Stimulated activated CD4-positive, alpha-beta T cell treated with anti-CD3 and anti-CD28 coated beads, TNF-alpha, amount 100 ng/mL, for 4 hours (primary cell): ENCODE measurements around the gene PSG4.
"Not testable (repeated sequence)": the region's sequence is repeated elsewhere in the genome, so short reads cannot be mapped to it uniquely, and the experiment has no call there.

Experiments used
- DNase-seq, 3 experiments: peaks; one replicate each; pipeline ENCODE4 v3.0.0-alpha.2; 2020; ENCODE audit warnings: low read depth in 3 of 3

Gene PSG4

GRCh38 chr19:43198686-43199419, 6.6 kb downstream of the PSG4 start:
- not testable (repeated sequence) for DNase-seq

- DNase-seq, result not testable (repeated sequence)
Observed at GRCh38 chr19:43197666-43198397, 7.6 kb downstream of the PSG4 start.

GRCh38 chr19:43194397-43194796, 11.0 kb downstream of the PSG4 start:
- not testable (repeated sequence) for DNase-seq

- DNase-seq, result not testable (repeated sequence)
Observed at GRCh38 chr19:43192381-43193155, 12.9 kb downstream of the PSG4 start.

GRCh38 chr19:43188092-43188491, 17.3 kb downstream of the PSG4 start:
- DNase-seq, result not testable (repeated sequence)

- DNase-seq, result not testable (repeated sequence)
Observed at GRCh38 chr19:43186311-43186935, 19.0 kb downstream of the PSG4 start, which contains the start of gene PSG5. Gene PSG5, minus strand, starts transcription at chr19:43186536. Its CDS starts 131 bp downstream, at chr19:43186405.

GRCh38 chr19:43181869-43182771, 23.3 kb downstream of the PSG4 start:
- not testable (repeated sequence) for DNase-seq

GRCh38 chr19:43179569-43180147, 25.8 kb downstream of the PSG4 start:
- DNase-seq, result not testable (repeated sequence)

- not testable (repeated sequence) for DNase-seq
Observed at GRCh38 chr19:43178577-43178976, 26.9 kb downstream of the PSG4 start.

- not testable (repeated sequence) for DNase-seq
Observed at GRCh38 chr19:43165906-43166305, 39.5 kb downstream of the PSG4 start.

- not testable (repeated sequence) for DNase-seq
Observed at GRCh38 chr19:43163135-43163534, 42.3 kb downstream of the PSG4 start.

- not testable (repeated sequence) for DNase-seq
Observed at GRCh38 chr19:43162261-43162660, 43.2 kb downstream of the PSG4 start.

GRCh38 chr19:43152214-43152613, 53.2 kb downstream of the PSG4 start:
- DNase-seq, result no peak

GRCh38 chr19:43149788-43150187, 55.6 kb downstream of the PSG4 start:
- not testable (repeated sequence) for DNase-seq

- DNase-seq, result no peak
Observed at GRCh38 chr19:43148233-43148632, 57.2 kb downstream of the PSG4 start.
